Immature natural killer cell (primary cell): ENCODE data around the gene CRTAC1. TPM values are rescaled to one million over a fixed set of nuclear protein-coding genes. Genes with fewer than 3 reads are reported as not detected.
"Not testable (repeated sequence)": the region's sequence is repeated elsewhere in the genome, so short reads cannot be mapped to it uniquely, and the experiment has no call there.

Source experiments
- DNase-seq, 3 donors: peaks; one replicate each; pipeline ENCODE4 v3.0.0; 2022; ENCODE audit warnings: mixed read lengths in 1 of 3
- H3K27ac Mint-ChIP-seq, 6 donors: one replicate each; pipeline ENCODE4 v1.8.0; 2020; ENCODE audit warnings: mixed read lengths in 6 of 6, mild to moderate bottlenecking in 5 of 6, inconsistent platforms in 4 of 6, moderate library complexity in 3 of 6
- H3K27me3 Mint-ChIP-seq, 3 donors: one replicate each; pipeline ENCODE4 v1.8.0; 2020 to 2021; ENCODE audit warnings: low read depth in 3 of 3, mild to moderate bottlenecking in 3 of 3, mixed read lengths in 3 of 3, moderate library complexity in 3 of 3, inconsistent platforms in 1 of 3
- H3K36me3 Mint-ChIP-seq, 3 donors: one replicate each; pipeline ENCODE4 v1.8.0; 2020; ENCODE audit warnings: mixed read lengths in 3 of 3, inconsistent platforms in 2 of 3, mild to moderate bottlenecking in 2 of 3
- H3K4me1 Mint-ChIP-seq, 2 donors: one replicate each; pipeline ENCODE4 v1.8.0; 2020; ENCODE audit warnings: inconsistent platforms in 2 of 2, mild to moderate bottlenecking in 2 of 2, mixed read lengths in 2 of 2, moderate library complexity in 1 of 2
- H3K4me3 Mint-ChIP-seq, 5 donors: one replicate each; pipeline ENCODE4 v1.8.0; 2020; ENCODE audit warnings: mild to moderate bottlenecking in 5 of 5, mixed read lengths in 5 of 5, inconsistent platforms in 3 of 5, moderate library complexity in 3 of 5
- H3K9me3 Mint-ChIP-seq, 6 donors: one replicate each; pipeline ENCODE4 v1.8.0; 2020; ENCODE audit warnings: mild to moderate bottlenecking in 6 of 6, mixed read lengths in 6 of 6, inconsistent platforms in 4 of 6, moderate library complexity in 3 of 6
- polyA plus RNA-seq, 3 donors: library from polyadenylated mRNA; unstranded; fragments of 300-500 nt; fragmentation: Illumina TruSeq; gene quantifications; one replicate each; pipeline ENCODE4 v1.2.3, GENCODE V29; 2021

CRTAC1 gene
- polyA plus RNA-seq, 3 donors from 2014 or later: not detected

- H3K4me1 Mint-ChIP-seq: peaks cover 25 to 27% of the 10 kb centered on the region in 2 donors
- H3K27ac Mint-ChIP-seq: peak overlapping the region in 3 of 6 donors; percentile 49 to 74 (median 69)
These were observed 180.0 kb downstream of the CRTAC1 start for GRCh38 chr10:97850446-97850845.

GRCh38 chr10:97849687-97850402, 180.6 kb downstream of the CRTAC1 start, which contains the start of gene GOLGA7B:
Gene GOLGA7B (plus strand): TSS chr10:97849843. CDS start chr10:97850304, 461 bp downstream.
- H3K9me3 Mint-ChIP-seq: no peaks in the 10 kb centered on the region
- H3K27me3 Mint-ChIP-seq: peaks cover 0 to 6% (median 3%) of the 10 kb centered on the region in 3 donors
- peak within 1 kb of the TSS; percentile 87 to 97 (median 92) for H3K4me3 Mint-ChIP-seq
- peak within 1 kb of the TSS in 5 of 6 donors; percentile 70 to 88 (median 74) for H3K27ac Mint-ChIP-seq
- no peaks in the 10 kb centered on the region for H3K36me3 Mint-ChIP-seq
- DNase-seq: peak; percentile 58 to 71 (median 68)
- H3K4me1 Mint-ChIP-seq: peaks cover 25 to 27% of the 10 kb centered on the region in 2 donors

More at GRCh38 chr10:97850446-97850845, 180.0 kb downstream of the CRTAC1 start:
- peaks cover 0 to 1% (median 0%) of the 10 kb centered on the region in 3 donors for H3K36me3 Mint-ChIP-seq
- peak in 2 of 3 donors; percentile 7 to 11 for DNase-seq
- peak overlapping the region; percentile 79 to 84 (median 82) for H3K4me3 Mint-ChIP-seq
- peaks cover 0 to 6% (median 3%) of the 10 kb centered on the region in 3 donors for H3K27me3 Mint-ChIP-seq
- H3K9me3 Mint-ChIP-seq: no peaks in the 10 kb centered on the region

- Mint-ChIP-seq H3K4me3 (peak overlapping the region; percentile 87 to 97 (median 92)), H3K27me3 (peaks cover 0 to 6% (median 3%) of the 10 kb centered on the region in 3 donors), H3K27ac (peak overlapping the region in 5 of 6 donors; percentile 53 to 88 (median 73)), H3K36me3 (no peaks in the 10 kb centered on the region), H3K4me1 (peaks cover 25 to 27% of the 10 kb centered on the region in 2 donors), H3K9me3 (peaks cover 0 to under 1% (median 0%) of the 10 kb centered on the region in 6 donors)
- DNase-seq: peak in 1 of 3 donors; percentile 13
These were observed 181.2 kb downstream of the CRTAC1 start for GRCh38 chr10:97849103-97849686.

GRCh38 chr10:97844678-97845077, 185.7 kb downstream of the CRTAC1 start:
- Mint-ChIP-seq H3K27ac (no peak overlapping the region), H3K27me3 (peaks cover 2 to 4% (median 4%) of the 10 kb centered on the region in 3 donors), H3K4me1 (peaks cover 9 to 23% of the 10 kb centered on the region in 2 donors), H3K36me3 (no peaks in the 10 kb centered on the region), H3K4me3 (no peak overlapping the region), H3K9me3 (peaks cover 0 to 2% (median 0%) of the 10 kb centered on the region in 6 donors)
- no peak for DNase-seq

- H3K4me1 Mint-ChIP-seq: peaks cover 4 to 19% of the 10 kb centered on the region in 2 donors
- not testable (repeated sequence) for H3K27me3 Mint-ChIP-seq, H3K9me3 Mint-ChIP-seq, H3K4me3 Mint-ChIP-seq, H3K36me3 Mint-ChIP-seq, H3K27ac Mint-ChIP-seq, DNase-seq
These were observed 186.4 kb downstream of the CRTAC1 start for GRCh38 chr10:97843972-97844371.

- Mint-ChIP-seq H3K4me1 (peaks cover 0 to 16% of the 10 kb centered on the region in 2 donors), H3K9me3 (peaks cover 0 to 2% (median 0%) of the 10 kb centered on the region in 6 donors), H3K4me3 (peak overlapping the region in 1 of 5 donors; percentile 45), H3K36me3 (peaks cover 0 to 4% (median 4%) of the 10 kb centered on the region in 3 donors), H3K27ac (no peak overlapping the region), H3K27me3 (peaks cover 0 to 4% (median 2%) of the 10 kb centered on the region in 3 donors)
- no peak for DNase-seq
These were observed 187.1 kb downstream of the CRTAC1 start for GRCh38 chr10:97843281-97843671.

- Mint-ChIP-seq H3K4me1 (peaks cover 0 to 16% of the 10 kb centered on the region in 2 donors), H3K36me3 (peaks cover 0 to 5% (median 4%) of the 10 kb centered on the region in 3 donors), H3K27me3 (peaks cover 0 to 4% (median 2%) of the 10 kb centered on the region in 3 donors), H3K4me3 (no peak overlapping the region), H3K9me3 (peaks cover 0 to 2% (median 0%) of the 10 kb centered on the region in 6 donors), H3K27ac (no peak overlapping the region)
- no peak for DNase-seq
These were observed 187.7 kb downstream of the CRTAC1 start for GRCh38 chr10:97842656-97843280.

GRCh38 chr10:97842114-97842513, 188.3 kb downstream of the CRTAC1 start:
- H3K9me3 Mint-ChIP-seq, H3K36me3 Mint-ChIP-seq, H3K27ac Mint-ChIP-seq, DNase-seq, H3K4me3 Mint-ChIP-seq, H3K27me3 Mint-ChIP-seq: not testable (repeated sequence)
- H3K4me1 Mint-ChIP-seq: peaks cover 0 to 16% of the 10 kb centered on the region in 2 donors

- H3K4me3 Mint-ChIP-seq, H3K27ac Mint-ChIP-seq, H3K9me3 Mint-ChIP-seq, DNase-seq, H3K27me3 Mint-ChIP-seq: not testable (repeated sequence)
- H3K4me1 Mint-ChIP-seq: peaks cover 0 to 16% of the 10 kb centered on the region in 2 donors
- peaks cover 12 to 16% (median 15%) of the 10 kb centered on the region in 3 donors for H3K36me3 Mint-ChIP-seq
These were observed 189.3 kb downstream of the CRTAC1 start for GRCh38 chr10:97841166-97841565.

GRCh38 chr10:97838091-97838490, 192.3 kb downstream of the CRTAC1 start:
- no peak overlapping the region for H3K27ac Mint-ChIP-seq
- DNase-seq: no peak
- peaks cover 0 to 9% of the 10 kb centered on the region in 2 donors for H3K4me1 Mint-ChIP-seq
- H3K36me3 Mint-ChIP-seq: peaks cover 12 to 22% (median 20%) of the 10 kb centered on the region in 3 donors
- H3K9me3 Mint-ChIP-seq: no peaks in the 10 kb centered on the region
- peaks cover 0 to 7% (median 0%) of the 10 kb centered on the region in 3 donors for H3K27me3 Mint-ChIP-seq
- H3K4me3 Mint-ChIP-seq: no peak overlapping the region

GRCh38 chr10:97836446-97836845, 194.0 kb downstream of the CRTAC1 start:
- Mint-ChIP-seq H3K36me3 (peaks cover 12 to 22% (median 20%) of the 10 kb centered on the region in 3 donors), H3K9me3 (no peaks in the 10 kb centered on the region), H3K27me3 (peaks cover 0 to 7% (median 0%) of the 10 kb centered on the region in 3 donors), H3K27ac (no peak overlapping the region), H3K4me3 (no peak overlapping the region), H3K4me1 (peaks cover 0 to 4% of the 10 kb centered on the region in 2 donors)
- no peak for DNase-seq

- Mint-ChIP-seq H3K4me3 (no peak overlapping the region), H3K27me3 (peaks cover 2 to 6% (median 3%) of the 10 kb centered on the region in 3 donors), H3K27ac (no peak overlapping the region), H3K36me3 (peaks cover 1 to 8% (median 6%) of the 10 kb centered on the region in 3 donors), H3K9me3 (no peaks in the 10 kb centered on the region), H3K4me1 (peaks cover 10% of the 10 kb centered on the region in 2 donors)
- no peak for DNase-seq
These were observed 199.2 kb downstream of the CRTAC1 start for GRCh38 chr10:97831259-97831658.

- DNase-seq: no peak
- H3K36me3 Mint-ChIP-seq: peaks cover 0 to 5% (median 3%) of the 10 kb centered on the region in 3 donors
- peaks cover 10 to 12% of the 10 kb centered on the region in 2 donors for H3K4me1 Mint-ChIP-seq
- H3K4me3 Mint-ChIP-seq: no peak overlapping the region
- H3K27me3 Mint-ChIP-seq: peaks cover 2 to 6% (median 3%) of the 10 kb centered on the region in 3 donors
- H3K27ac Mint-ChIP-seq: peak overlapping the region in 1 of 6 donors; percentile 65
- H3K9me3 Mint-ChIP-seq: no peaks in the 10 kb centered on the region
These were observed 200.4 kb downstream of the CRTAC1 start for GRCh38 chr10:97830064-97830463.
